HG03442 (cell line): ENCODE results near the gene CD44.

Experiments used
- ATAC-seq: cut with Tn5 transposase; IDR thresholded peaks from one replicate; pipeline ENCODE4 v1.9.1; 2021; ENCODE audit warnings: mild to moderate bottlenecking, moderate library complexity; ENCODE audit not compliant: unreplicated experiment

CD44 gene

DNA sequence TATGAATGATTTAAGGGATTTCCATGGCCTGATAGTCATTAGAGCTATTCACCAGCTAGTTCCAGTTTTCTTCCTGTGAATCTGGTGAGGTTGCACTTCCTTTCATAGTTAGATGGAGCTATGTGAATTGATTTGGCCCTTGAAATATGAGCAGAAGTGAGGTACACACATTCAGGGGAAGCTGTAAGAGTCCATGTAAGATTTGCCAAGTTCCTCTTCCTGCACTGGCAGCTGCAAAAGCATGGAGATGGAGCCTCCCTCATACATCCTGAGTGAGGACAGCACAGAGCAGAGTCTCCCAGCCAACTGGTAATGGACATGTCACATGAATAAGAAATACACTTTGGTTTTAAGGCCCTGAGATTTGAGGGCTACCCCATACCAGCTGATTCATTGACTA lies 111.7 kb downstream of the CD44 start:
- ATAC-seq: no peak

DNA sequence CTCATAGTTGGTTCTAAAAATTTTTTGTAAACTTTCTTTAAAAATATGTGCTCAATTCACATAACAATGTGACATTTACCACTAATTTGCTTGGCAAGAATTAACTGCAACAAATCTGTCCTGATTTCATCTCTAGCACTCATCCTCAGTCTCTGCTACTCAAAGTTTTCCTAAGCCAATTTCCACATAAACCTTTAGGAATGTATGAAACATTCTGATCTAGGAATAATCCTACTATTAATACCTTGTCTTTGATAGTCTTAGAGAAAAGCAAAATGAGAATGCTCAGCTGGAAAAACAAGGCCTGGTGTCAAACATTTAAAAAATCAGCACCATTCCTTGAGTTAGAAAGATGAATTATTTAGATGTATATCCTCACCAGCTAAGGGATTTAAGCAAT lies 114.3 kb downstream of the CD44 start:
- ATAC-seq: no peak

DNA sequence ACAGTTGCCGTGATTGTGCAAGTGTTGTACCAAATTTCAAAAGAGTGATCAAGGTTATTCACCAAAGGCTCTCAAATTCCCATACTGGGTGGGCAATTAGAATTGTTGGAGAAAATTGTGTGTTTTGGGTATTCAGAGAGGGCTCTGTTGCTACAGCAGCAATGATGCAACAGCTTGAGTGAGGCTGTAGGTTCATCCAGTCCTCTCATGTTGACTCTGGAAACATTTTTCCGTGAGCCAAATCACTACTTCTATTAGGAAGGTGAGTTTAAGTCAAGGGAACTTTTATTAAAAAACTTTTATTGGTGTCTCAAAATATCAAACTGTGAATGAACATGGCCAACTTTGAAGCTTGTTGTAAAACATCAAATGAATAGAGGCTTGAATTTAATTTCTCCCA lies 116.5 kb downstream of the CD44 start:
- ATAC-seq: no peak

DNA sequence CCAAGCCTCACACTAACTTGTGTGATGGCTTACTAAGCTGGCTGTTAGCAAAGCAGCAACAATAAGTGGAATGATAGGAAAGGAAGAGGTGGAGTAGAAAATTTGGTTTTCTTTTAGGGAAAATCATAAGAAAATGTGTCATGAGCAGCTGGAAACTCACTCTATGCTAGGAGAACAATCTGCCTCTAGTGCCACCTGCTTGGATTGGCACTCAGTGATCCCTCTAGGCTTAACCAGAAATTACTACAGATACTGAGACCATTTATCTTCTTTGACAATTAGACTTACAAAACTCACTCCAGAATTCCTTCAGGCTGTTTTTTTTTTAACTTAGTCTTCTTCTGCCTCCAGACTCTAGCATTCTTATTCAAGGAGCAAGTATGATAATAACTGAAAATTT lies 117.3 kb downstream of the CD44 start:
- ATAC-seq: no peak

DNA sequence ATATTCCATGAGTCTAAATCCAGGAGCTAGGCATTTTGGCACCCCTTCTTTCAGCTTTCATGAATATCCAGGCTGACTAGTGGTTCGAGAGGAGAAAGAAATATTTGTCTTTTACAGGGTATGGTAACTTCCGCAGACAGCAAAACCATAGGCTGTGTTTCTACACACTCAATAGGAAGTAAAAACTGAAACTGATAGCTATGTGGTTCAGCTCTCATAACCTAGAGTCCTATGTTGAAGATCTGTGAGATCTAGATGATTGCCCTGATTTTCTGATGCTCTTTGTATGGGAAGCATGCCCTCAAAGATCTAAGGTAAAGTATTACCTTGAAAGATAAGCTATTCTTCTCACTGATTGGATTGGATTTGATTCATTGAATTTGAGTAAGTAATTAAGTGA lies 118.3 kb downstream of the CD44 start:
- ATAC-seq: peak; percentile 99

DNA sequence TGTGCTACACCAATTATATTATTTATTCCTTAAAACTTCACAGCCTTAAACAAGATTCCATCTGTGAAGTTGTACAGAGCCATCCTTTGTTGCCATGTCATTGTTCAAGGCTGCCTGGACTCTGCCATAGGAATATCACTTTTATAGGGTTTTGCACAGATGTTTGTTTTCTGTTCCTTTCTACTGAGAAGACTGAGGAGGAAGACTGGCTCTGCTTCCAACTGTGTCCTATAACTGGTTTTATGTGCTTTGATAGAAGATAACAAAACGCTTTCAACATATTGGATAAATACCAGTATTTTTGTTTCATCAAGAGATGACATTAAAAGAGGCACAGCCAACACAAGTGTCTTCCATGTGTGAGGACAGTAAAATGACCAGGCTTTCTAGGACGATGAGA lies 120.6 kb downstream of the CD44 start:
- ATAC-seq: no peak

DNA sequence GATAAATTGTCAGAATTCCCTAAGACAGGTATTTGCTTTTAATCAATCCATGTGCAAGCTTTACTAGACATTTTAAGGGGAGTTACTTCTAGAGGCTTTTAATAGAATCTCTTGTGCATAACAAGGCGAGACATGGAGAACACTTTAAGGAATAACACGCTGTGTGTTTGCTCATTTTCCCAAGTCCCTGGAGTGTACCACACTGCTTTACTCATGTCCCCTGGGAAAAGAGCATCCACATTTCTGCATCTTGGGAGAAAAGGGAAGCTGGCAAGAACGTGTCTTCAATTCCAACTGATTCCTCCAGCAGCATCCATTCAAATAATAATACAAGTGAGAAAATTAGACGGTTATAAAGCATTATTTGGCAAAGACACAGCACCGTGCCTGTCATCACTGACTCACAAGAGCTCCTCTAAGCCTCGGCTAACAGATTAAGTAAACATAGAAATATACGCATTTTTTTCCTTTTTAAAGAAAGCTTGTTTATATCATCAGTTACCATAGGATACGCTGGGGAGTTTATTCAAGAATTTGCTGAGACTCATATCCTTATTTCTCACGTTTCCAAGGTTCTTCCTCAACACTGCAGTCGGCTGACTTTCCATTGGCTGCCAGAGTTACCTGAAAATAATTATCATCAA lies 121.5 kb downstream of the CD44 start:
- ATAC-seq: no peak

DNA sequence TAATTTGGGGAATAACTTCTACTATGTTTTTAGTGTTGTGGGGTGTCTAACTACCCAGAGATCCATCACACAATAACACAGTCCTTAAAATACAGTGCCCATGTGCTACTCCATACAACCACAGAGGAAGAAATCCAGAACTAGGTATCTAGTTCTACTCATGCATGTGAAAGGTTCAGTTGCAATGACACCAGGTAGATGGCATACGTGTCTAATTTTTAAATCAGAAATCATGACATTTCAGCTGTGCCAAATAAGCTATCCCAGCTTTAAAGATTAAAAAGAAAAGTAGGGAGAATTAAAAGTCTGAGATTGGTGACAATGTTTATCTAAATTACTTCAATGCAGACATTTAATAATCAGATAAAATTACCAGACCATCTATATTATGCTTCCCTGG lies 122.2 kb downstream of the CD44 start:
- ATAC-seq: no peak

DNA sequence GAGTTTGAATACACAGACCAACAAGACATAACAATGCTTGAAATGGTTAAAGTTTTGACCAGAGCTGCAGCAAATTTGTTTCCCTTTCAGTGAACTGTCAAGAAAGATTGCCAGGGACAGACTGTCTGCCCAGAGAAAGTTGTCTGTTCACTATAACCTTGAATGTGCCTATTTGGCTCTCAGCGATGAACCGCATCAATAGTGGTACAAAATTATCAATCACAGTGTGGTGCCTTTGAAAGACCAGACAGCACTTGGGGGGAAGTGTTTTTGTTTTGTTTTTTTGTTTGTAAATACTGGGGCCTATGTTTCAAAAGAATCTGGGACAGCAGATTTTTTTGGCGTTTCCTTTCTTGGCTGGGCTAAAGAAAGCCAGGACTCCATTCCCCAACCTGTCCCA lies 123.1 kb downstream of the CD44 start:
- no peak for ATAC-seq

DNA sequence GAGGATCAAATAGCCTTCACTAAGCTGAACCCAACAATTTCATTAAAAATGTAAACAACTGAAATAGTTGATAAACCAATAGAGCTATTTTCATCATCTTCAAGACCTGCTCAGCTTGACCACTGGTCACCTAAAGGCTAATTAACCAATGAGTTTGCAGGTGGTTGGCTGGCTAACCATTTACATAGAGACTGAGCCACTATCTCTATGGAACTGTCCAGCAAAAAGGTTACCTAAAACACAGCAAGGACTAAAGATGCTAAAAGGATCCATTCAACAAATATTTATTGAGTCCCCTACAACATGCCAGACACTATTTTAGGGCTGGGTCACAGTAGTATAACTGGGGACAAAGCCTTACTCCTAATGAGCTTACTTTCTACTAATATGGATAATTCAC lies 123.8 kb downstream of the CD44 start:
- ATAC-seq: no peak

DNA sequence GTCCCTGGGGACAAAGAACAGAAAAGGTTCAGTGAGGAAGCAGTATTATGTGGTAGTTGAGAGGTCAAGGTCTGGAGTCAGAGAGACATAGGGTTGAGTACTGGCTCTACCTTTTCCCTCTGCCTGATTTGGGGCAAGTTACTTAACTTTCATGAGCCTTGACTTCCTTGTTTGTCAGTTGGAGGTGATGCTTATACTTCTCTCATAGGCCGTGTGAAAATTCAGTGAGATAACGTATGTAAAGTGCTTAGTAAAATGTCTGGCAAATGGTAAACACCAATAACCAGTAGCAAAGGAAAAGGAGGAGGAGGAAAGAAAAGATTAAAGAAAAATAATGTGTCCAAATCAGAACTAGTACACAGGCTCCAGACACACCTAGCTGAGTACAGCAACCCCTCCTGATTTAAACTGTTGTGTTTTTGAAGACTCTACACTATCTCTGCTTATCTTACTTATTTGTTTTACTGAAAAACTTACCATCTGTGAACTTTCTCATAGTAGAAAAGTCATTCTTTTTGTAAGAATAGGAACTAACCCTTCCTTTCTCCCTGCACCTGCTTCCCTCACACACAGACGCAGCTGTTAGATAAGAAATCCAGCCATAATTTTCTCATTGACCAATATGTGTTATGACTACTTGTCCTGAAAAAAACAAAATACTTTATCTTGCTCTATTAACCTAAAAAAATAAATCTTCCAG lies 126.9 kb downstream of the CD44 start:
- ATAC-seq: no peak

DNA sequence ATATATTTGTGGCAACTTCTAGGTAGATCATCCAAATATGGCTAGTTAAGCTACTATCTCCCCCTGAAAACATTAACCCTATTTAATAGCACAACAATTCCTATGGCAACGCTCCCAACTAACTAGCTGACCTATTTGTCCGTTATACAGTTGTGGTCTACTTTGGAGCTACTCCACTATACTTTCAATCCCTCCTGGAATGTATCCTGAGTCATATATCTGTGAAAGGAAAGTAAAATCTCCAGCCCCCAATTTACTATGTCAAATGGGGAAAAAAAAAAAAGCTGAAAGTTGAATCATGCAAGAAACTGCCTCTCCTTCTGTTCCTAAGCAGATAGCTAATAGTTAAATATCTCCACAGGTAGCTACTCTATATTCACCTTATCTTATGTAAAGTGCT lies 128.5 kb downstream of the CD44 start:
- no peak for ATAC-seq

DNA sequence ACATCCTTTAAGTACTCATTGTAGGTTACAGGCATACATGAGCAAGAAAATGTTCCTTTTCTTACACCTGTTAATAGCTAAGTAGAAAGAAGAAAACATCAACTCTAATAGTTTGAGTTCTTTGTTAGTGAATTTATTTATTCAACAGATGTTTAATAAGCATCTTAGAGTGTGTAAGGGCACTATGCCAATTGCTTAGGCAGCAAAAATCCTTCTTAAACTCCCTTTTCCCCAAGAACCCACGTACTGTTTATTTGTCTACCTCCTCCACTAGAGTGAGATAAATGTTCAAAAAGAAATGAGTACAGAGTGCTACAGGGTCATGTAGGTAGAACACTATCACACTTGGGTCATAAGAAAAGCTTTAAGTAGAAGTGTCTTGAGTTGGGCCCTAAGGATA lies 131.4 kb downstream of the CD44 start:
- no peak for ATAC-seq

DNA sequence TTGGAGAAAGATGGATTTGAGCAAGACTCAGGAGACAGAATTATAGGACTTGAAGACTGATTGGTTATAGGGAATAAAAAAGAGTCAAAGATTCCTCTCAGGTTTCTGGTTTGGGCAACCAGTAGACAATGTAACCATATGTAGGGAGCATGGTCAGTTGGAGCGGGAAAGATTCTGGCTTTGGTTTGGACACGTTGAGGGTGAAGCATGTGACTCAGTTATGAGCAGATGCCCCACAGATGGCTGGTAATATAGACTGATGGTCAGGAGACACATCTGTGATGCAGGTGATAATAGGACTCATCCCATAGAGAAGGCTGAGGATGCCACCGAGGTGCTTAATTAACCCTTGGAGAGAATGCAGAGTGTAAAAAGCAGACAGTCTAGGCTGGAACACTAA lies 132.1 kb downstream of the CD44 start:
- no peak for ATAC-seq

DNA sequence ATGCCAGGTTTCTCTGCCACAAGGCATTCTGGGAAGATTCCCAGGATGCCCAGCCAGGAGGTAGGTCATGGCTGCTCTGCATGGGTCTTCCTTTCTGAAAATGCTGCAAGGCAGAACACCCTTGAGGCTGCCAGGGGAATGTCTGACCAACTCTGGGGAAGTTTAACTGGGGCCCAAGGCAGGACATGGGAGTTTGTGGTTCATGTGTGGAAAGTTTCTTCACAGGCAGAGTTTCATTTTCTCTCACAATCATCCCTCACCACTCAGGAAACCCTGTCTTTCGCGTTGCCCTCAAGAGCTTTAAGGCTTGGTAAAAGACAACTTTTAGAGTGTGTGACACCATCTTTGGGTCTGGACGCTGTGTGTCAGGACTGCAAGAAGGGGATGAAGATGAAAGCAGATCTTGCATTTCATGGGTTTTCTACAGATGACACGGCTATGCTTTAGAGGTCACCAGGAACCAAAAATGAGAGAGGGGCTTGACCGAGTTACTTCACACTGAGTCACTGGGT lies 133.5 kb downstream of the CD44 start:
- peak; percentile 89 for ATAC-seq

DNA sequence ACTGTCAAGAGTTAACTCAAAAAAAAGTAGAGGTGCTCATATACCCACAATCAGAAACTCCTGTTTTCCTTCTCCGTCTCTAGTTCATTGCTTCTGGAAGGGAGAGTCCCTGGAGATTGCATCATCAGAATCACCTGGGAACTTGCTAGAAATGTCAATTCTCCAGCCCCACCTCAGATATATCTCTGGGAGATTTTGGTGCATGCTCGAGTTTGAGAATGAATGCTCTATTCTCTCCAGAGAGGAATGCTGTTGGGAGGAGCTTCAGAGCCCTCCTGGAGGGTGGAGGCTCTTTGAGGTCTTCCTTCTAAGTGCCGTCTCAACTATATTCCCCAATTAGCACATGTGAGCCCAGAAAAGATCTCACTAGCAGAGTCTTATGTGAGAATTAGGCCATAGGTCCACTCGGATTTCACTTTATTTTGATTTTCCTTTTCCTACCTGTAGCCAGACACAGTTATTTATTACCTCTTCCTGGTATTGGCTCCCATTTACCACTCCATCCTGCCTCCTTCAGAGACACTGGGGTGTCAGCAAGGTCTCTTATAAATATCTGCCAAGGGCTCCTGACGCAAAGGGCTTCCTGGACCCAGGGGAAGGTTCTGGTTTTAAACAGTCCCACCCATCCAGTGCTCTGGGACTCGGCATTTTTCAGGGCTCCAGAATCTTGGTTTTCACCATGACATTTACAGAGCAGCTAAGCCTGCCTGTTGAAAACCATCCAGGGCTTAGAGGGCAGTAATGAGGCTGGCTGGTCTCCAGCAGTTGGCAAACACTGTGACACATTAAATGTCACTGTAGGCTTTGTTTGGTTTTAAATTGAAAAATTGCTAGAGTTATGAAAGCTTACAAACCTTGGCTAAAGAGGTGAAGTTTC lies 136.2 kb downstream of the CD44 start:
- ATAC-seq: no peak

DNA sequence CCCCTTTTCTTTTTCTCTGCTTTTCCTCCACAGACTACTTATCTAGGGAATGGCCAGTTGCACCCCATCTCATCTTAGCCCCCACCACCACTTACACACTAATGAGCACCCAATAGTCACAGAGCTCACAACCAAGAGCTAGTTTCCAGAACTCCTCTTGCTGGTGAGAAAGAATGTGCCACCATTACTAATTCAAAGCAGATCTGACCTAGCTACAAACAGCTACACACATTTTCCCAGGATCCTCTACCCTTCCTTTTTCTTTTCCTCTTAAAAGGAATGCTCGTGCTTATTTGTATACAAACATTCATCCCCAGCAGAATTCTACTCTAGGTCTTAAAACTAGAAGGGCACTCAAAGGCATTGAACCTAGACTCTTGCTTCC lies 136.8 kb downstream of the CD44 start:
- no peak for ATAC-seq

DNA sequence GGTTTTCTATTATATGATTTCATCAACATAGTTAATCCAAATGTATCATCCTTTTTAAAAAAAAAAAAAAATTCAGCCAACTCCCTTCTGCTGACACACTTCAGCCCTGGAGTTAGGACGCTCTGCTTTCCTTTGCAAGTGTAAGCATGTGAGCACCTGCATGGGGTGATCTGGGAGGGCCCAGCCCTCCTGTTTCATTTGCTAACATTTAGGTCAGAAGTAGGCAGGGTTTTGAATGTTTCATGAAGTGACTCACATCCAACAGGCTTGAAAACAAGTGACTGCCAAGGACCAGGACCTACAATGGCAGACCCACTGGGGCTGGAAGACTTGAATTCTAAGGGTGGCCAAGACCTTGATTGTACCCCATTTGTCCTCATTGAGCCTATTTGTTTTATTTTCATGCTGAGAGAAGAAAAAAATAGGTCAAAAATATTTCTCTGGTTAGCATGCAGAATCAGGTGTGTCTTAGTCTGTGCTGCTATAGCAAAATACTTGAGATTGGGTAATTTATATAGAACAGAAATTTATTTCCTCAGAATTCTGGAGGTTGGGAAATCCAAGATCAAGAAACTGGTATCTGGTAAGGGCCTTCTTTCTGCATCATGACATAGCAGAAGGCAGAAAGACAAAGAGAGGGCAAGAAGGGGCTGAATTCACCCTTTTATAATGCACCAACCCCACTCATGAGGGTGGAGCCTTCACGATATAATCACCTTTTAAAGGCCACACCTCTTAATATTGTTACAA lies 137.6 kb downstream of the CD44 start:
- ATAC-seq: no peak

DNA sequence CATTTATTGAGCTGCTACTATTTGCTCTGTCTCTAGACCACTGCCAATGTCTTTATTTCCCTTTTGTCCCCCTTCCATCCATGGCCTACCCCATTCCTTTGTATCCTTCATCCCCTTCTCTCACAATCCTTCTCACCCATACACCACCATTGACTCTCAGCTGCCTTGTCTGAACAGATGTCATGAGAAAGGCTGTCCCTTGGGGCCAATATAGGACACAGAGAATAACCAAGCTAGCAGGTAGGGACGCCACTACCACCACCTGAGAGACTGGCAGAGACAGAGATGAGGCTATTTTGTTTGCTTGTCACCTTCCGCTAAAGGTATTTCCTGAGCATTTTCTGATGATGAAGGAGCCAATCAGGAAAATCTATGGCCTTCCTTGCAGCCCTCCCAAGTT lies 138.9 kb downstream of the CD44 start:
- no peak for ATAC-seq

DNA sequence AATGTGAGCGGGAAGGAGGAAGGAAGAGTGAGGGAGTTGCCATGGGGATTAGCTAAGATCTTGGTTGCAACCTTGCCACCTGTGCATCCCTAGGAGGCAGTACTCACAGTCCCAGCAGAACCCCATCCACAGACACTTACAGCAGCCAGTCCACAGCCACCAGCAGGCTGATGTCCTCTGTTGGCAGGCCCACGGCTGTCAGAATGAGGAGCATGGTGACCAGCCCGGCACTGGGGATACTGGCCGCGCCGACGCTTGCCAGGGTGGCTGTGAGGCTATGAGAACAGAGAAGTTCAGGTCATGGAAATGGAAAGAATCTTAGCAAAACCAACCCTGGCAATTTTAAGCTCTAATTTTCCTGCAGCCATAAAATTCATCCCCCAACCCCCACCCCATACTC lies 141.8 kb downstream of the CD44 start:
- no peak for ATAC-seq

DNA sequence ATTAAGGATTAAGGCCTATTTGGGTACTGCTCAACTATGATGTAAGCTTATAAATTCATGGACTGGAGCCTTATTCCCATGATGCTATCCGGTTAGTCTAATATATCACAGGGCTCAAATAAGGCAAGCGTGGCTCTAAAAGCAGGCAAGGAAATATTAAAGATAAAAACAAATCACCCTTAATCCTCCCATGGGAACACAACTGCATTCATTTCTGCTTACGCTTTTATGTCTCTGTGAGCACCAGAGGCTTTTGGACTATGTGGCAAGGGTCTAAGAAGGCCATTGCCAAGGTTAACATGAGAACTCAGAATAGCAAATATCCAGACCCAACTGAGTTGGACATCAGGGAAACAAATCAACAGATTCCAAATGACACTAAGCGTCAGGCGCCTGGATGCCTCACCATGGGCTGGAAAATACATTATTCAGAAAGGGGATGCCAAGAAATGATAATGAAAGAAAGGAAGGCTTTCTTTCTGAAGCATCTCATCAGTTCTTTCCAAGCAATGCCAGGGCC lies 142.3 kb downstream of the CD44 start:
- no peak for ATAC-seq
